HepG2 (cell line): ENCODE measurements around the gene EPB41L1. TPM values are rescaled to one million over a fixed set of nuclear protein-coding genes. Genes with fewer than 3 reads are reported as not detected.

Experiments used
- FOXO1 ChIP-seq: sonication (generic); formaldehyde crosslinking; IDR thresholded peaks from 2 replicates; pipeline ENCODE4 v1.4.0; 2020; ENCODE audit warnings: missing genetic modification reagents
- KLF12 ChIP-seq: sonication (generic); formaldehyde crosslinking; IDR thresholded peaks from 2 replicates; pipeline ENCODE4 v1.4.0; 2020; ENCODE audit warnings: missing genetic modification reagents, borderline replicate concordance
- MEF2D ChIP-seq: sonication (generic); formaldehyde crosslinking; IDR thresholded peaks from 2 replicates; pipeline ENCODE4 v1.5.1; 2020; ENCODE audit warnings: mild to moderate bottlenecking, missing genetic modification reagents
- RCOR2 ChIP-seq: IDR thresholded peaks from 2 replicates; pipeline ENCODE4 v1.6.1; 2016; ENCODE audit warnings: missing biosample characterization, missing genetic modification reagents
- SMC3 ChIP-seq: IDR thresholded peaks from 2 replicates; pipeline ENCODE4 v1.6.1; 2011; ENCODE audit warnings: low read length, improper control_type of control experiment
- SRSF9 ChIP-seq: fragments of 200-400 bp; formaldehyde crosslinking; IDR thresholded peaks from 2 replicates; pipeline ENCODE4 v1.6.1; 2018; ENCODE audit warnings: borderline replicate concordance, mild to moderate bottlenecking, low read depth, low read length; ENCODE audit not compliant: insufficient read depth, poor library complexity, severe bottlenecking
- ZBED4 ChIP-seq: sonication (generic); formaldehyde crosslinking; IDR thresholded peaks from 2 replicates; pipeline ENCODE4 v1.4.0; 2020; ENCODE audit warnings: missing genetic modification reagents, borderline replicate concordance
- ZBTB38 ChIP-seq: sonication (generic); formaldehyde crosslinking; IDR thresholded peaks from 2 replicates; pipeline ENCODE4 v1.5.1; 2020; ENCODE audit warnings: mild to moderate bottlenecking, missing genetic modification reagents
- ZNF205 ChIP-seq: IDR thresholded peaks from 2 replicates; pipeline ENCODE4 v1.6.1; 2018; ENCODE audit warnings: missing biosample characterization, missing genetic modification reagents
- ZNF281 ChIP-seq: sonication (generic); formaldehyde crosslinking; IDR thresholded peaks from 2 replicates; pipeline ENCODE4 v1.4.0; 2020; ENCODE audit warnings: missing genetic modification reagents, borderline replicate concordance
- ZNF780A ChIP-seq: sonication (generic); formaldehyde crosslinking; IDR thresholded peaks from 2 replicates; pipeline ENCODE4 v1.8.0; 2022; ENCODE audit warnings: mild to moderate bottlenecking, missing genetic modification reagents, moderate library complexity
- polyA plus RNA-seq, 8 experiments: library from polyadenylated mRNA; depleted of rRNA in 3 of 8; stranded (reverse) in 7 of 8; unstranded in 1 of 8; fragments of >200 nt; fragmentation: Illumina TruSeq in 4 of 8; extraction: Trizol in 4 of 8; gene quantifications; 2 replicates each; pipeline versions ENCODE4 v1.2.1 to v1.2.3, GENCODE V29; 2011 to 2016; ENCODE audit warnings: low read depth in 4 of 8, missing spikeins in 1 of 8, mixed read lengths in 1 of 8; ENCODE audit not compliant: insufficient read depth in 1 of 8
- total RNA-seq, 5 experiments: library from RNA; depleted of rRNA; stranded (reverse); fragments of >200 nt; fragmentation: Illumina TruSeq; extraction: Trizol; gene quantifications; 2 replicates each; pipeline ENCODE4 v1.2.3, GENCODE V29; 2016; ENCODE audit warnings: low read depth in 1 of 5
- TF ChIP-seq, protein P1 (sequence below): sonication (generic); formaldehyde crosslinking; IDR thresholded peaks from 2 replicates; pipeline ENCODE4 v1.4.0; 2020; ENCODE audit warnings: missing genetic modification reagents, borderline replicate concordance
- TF ChIP-seq, protein P2 (sequence below): IDR thresholded peaks from 2 replicates; pipeline ENCODE4 v1.6.1; 2012; ENCODE audit warnings: inconsistent platforms

Gene EPB41L1
- total and polyA plus RNA-seq, 2 of the 13 experiments (the other 11 are each of a cell fraction or from before 2014, with no cell fraction given), result 16.7 to 39.0 TPM

GRCh38 chr20:36202891-36203338, 48.4 kb downstream of the EPB41L1 start (continued):
- TF ChIP-seq, protein P1, sequence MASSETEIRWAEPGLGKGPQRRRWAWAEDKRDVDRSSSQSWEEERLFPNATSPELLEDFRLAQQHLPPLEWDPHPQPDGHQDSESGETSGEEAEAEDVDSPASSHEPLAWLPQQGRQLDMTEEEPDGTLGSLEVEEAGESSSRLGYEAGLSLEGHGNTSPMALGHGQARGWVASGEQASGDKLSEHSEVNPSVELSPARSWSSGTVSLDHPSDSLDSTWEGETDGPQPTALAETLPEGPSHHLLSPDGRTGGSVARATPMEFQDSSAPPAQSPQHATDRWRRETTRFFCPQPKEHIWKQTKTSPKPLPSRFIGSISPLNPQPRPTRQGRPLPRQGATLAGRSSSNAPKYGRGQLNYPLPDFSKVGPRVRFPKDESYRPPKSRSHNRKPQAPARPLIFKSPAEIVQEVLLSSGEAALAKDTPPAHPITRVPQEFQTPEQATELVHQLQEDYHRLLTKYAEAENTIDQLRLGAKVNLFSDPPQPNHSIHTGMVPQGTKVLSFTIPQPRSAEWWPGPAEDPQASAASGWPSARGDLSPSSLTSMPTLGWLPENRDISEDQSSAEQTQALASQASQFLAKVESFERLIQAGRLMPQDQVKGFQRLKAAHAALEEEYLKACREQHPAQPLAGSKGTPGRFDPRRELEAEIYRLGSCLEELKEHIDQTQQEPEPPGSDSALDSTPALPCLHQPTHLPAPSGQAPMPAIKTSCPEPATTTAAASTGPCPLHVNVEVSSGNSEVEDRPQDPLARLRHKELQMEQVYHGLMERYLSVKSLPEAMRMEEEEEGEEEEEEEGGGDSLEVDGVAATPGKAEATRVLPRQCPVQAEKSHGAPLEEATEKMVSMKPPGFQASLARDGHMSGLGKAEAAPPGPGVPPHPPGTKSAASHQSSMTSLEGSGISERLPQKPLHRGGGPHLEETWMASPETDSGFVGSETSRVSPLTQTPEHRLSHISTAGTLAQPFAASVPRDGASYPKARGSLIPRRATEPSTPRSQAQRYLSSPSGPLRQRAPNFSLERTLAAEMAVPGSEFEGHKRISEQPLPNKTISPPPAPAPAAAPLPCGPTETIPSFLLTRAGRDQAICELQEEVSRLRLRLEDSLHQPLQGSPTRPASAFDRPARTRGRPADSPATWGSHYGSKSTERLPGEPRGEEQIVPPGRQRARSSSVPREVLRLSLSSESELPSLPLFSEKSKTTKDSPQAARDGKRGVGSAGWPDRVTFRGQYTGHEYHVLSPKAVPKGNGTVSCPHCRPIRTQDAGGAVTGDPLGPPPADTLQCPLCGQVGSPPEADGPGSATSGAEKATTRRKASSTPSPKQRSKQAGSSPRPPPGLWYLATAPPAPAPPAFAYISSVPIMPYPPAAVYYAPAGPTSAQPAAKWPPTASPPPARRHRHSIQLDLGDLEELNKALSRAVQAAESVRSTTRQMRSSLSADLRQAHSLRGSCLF, result no peak
- no peak for TF ChIP-seq ZNF281 (CRISPR knock-in tag)
- peak; percentile 36; the same call in 1 of the 2 replicates for TF ChIP-seq FOXO1 (CRISPR knock-in tag)
- no peak for TF ChIP-seq MEF2D
- no peak for TF ChIP-seq ZNF780A (CRISPR knock-in tag)
- no peak for TF ChIP-seq SRSF9
- TF ChIP-seq ZNF205 (CRISPR knock-in tag), result peak; percentile 18; the same call in 1 of the 2 replicates
- TF ChIP-seq KLF12 (CRISPR knock-in tag), result no peak
- TF ChIP-seq ZBTB38 (CRISPR knock-in tag), result peak; percentile 80; the same call in 1 of the 2 replicates
- TF ChIP-seq, protein P2, sequence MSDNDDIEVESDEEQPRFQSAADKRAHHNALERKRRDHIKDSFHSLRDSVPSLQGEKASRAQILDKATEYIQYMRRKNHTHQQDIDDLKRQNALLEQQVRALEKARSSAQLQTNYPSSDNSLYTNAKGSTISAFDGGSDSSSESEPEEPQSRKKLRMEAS, result no peak
- peak; percentile 77 for TF ChIP-seq SMC3
- no peak for TF ChIP-seq RCOR2
- TF ChIP-seq ZBED4, result no peak
